Kidney epithelial cell (primary cell): ENCODE measurements around the gene RBPJ. TPM values are rescaled to one million over a fixed set of nuclear protein-coding genes. Genes with fewer than 3 reads are reported as not detected.

Experiments used
- DNase-seq: peaks from one replicate; pipeline ENCODE4 v3.0.0-alpha.2; 2010; ENCODE audit warnings: low read depth
- H3K27me3 ChIP-seq: 2 replicates; pipeline ENCODE4 v1.6.0; 2011; ENCODE audit warnings: low read length; ENCODE audit not compliant: control insufficient read depth, insufficient read depth
- H3K36me3 ChIP-seq: 2 replicates; pipeline ENCODE4 v1.5.1; 2011; ENCODE audit warnings: low read length; ENCODE audit not compliant: control insufficient read depth, insufficient read depth
- H3K4me3 ChIP-seq: 2 replicates; pipeline ENCODE4 v1.5.1; 2011; ENCODE audit warnings: low read depth, mild to moderate bottlenecking, control low read depth, low read length
- CTCF ChIP-seq: IDR thresholded peaks from 2 replicates; pipeline ENCODE4 v1.5.1; 2011; ENCODE audit warnings: mild to moderate bottlenecking, moderate library complexity, low read length, control low read depth, inconsistent platforms; ENCODE audit not compliant: insufficient read depth, poor library complexity, severe bottlenecking
- total RNA-seq: library from RNA; depleted of rRNA; stranded (reverse); fragments of >200 nt; gene quantifications from 2 replicates; pipeline ENCODE4 v1.2.3, GENCODE V29; 2015

The RBPJ gene
- total RNA-seq, 1 donor from 2014 or later: 82.2 TPM

- Histone ChIP-seq H3K27me3 (no peaks in the 10 kb centered on the region), H3K36me3 (peaks cover 1% of the 10 kb centered on the region), H3K4me3 (no peak overlapping the region)
- no peak for TF ChIP-seq CTCF
- DNase-seq: no peak
These were observed 113.3 kb downstream of the RBPJ start for GRCh38 chr4:26434030-26434639.

GRCh38 chr4:26441102-26441501 lies 120.3 kb downstream of the RBPJ start:
- DNase-seq: peak; percentile 5
- Histone ChIP-seq H3K36me3 (no peaks in the 10 kb centered on the region), H3K27me3 (no peaks in the 10 kb centered on the region), H3K4me3 (no peak overlapping the region)
- TF ChIP-seq CTCF: no peak

DNA sequence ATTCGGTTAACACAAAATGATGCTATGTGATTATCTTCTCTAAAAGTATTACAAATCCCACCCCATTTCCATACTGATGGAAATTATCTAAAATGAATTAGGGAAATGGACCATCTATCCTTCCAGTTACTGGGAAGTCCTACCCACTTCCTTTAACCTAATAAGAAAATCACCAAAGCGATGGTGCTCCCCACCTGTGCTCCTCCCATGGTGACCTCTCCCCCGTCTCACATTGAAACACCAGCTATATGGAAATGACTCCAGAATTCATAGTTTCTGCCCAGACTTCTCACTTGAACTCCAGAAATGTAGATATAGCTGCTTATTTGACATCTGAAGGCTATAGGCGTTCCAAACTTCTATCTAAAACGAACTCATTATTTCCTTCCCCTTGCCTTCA lies 121.0 kb downstream of the RBPJ start:
- Histone ChIP-seq H3K27me3 (no peaks in the 10 kb centered on the region), H3K4me3 (no peak overlapping the region), H3K36me3 (no peaks in the 10 kb centered on the region)
- TF ChIP-seq CTCF: no peak
- DNase-seq: no peak

DNA sequence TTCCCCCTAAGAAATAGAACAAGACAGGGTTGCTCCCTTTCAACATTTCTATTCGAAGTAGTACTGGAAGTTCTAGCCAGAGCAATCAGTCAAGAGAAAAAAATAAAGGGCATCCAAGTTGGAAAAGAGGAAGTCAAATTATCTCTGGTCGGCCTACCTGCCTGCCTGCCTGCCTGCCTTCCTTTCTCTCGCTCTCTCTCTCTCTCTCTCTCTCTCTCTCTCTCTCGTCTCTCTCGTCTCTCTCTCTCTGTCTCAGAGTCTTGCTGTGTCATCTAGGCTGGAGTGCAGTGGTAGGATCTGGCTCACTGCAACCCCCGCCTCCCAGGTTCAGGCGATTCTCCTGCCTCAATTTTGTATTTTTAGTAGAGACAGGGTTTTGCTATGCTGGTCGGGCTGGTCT lies 126.6 kb downstream of the RBPJ start:
- no peaks in the 10 kb centered on the region for H3K27me3 ChIP-seq
- H3K36me3 ChIP-seq: no peaks in the 10 kb centered on the region
- no peak for DNase-seq
- no peak overlapping the region for H3K4me3 ChIP-seq
- TF ChIP-seq CTCF: no peak

DNA sequence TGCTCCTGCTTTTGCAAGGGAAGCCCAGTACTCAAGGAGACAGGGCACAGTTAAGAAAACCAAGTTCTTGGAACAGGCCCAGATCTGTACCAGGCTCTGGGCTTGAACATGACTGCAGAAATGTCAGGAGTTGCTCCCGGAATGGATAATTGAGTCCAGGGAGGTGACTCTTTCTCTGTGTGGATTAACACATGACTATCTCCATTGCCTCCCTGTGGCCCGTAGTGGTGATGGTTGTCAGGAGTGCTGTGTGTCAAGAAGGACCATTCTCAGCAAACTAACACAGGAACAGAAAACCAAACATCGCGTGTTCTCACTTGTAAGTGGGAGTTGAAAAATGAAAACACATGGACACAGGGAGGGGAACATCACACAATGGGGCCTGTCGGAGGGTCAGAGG lies 129.6 kb downstream of the RBPJ start:
- DNase-seq: no peak
- Histone ChIP-seq H3K27me3 (no peaks in the 10 kb centered on the region), H3K4me3 (no peak overlapping the region), H3K36me3 (no peaks in the 10 kb centered on the region)
- no peak for TF ChIP-seq CTCF

DNA sequence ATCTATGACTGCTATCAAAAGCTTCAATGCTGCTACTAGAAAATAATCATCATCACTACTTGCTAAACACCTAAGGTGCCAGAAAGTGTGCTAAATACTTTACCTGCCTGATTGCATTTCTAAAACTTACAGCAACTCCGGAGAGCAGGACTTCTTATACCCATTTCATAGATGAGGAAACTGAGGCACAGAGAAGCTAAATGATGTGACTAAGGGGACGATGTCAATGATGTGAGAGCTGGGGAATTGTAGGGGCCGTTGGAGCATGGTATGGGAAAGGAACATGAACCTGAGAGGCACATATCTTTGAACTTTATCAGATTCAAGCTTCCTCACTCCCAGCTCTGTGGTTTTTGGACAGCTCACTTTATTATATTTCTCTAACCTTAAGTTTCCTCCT lies 130.8 kb downstream of the RBPJ start:
- Histone ChIP-seq H3K27me3 (no peaks in the 10 kb centered on the region), H3K4me3 (no peak overlapping the region), H3K36me3 (no peaks in the 10 kb centered on the region)
- no peak for TF ChIP-seq CTCF
- DNase-seq: no peak
